WTC11 (cell line): ENCODE data around the gene TNIK. TPM values are rescaled to one million over a fixed set of nuclear protein-coding genes. Genes with fewer than 3 reads are reported as not detected.

Experiments used
- ATAC-seq: fragments of 200-7000 bp; cut with Tn5 transposase; 2 replicates; pipeline ENCODE4 v1.10.0; 2021; ENCODE audit warnings: mild to moderate bottlenecking, moderate library complexity
- CTCF ChIA-PET: fragments of 300-600 bp; sonication (Branson Sonifier 250); formaldehyde crosslinking; loops from one replicate; lab custom pipeline; 2021; ENCODE audit warnings: antibody characterized with exemption; lab: Charles Lee
- POLR2A ChIA-PET: fragments of 350-600 bp; sonication (Branson Sonifier 250); formaldehyde crosslinking; loops from one replicate; lab custom pipeline; 2021; ENCODE audit warnings: antibody characterized with exemption; lab: Charles Lee
- DNase-seq: peaks from one replicate; pipeline ENCODE4 v3.0.0; 2021; ENCODE audit warnings: low spot score
- H3K27ac Mint-ChIP-seq: 2 replicates; pipeline ENCODE4 v1.8.0; 2021; ENCODE audit warnings: mixed read lengths
- H3K27me3 Mint-ChIP-seq: 2 replicates; pipeline ENCODE4 v1.8.0; 2021; ENCODE audit warnings: low read depth, mild to moderate bottlenecking, moderate library complexity, mixed read lengths
- H3K36me3 Mint-ChIP-seq: 2 replicates; pipeline ENCODE4 v1.8.0; 2021; ENCODE audit warnings: mixed read lengths
- H3K4me1 Mint-ChIP-seq: 2 replicates; pipeline ENCODE4 v1.8.0; 2022; ENCODE audit warnings: mixed read lengths
- H3K4me3 Mint-ChIP-seq: 2 replicates; pipeline ENCODE4 v1.8.0; 2021; ENCODE audit warnings: mild to moderate bottlenecking, moderate library complexity, mixed read lengths
- H3K9me3 Mint-ChIP-seq: 2 replicates; pipeline ENCODE4 v1.8.0; 2021; ENCODE audit warnings: mixed read lengths
- AR ChIP-seq: fragments of 250-450 bp; sonication (Bioruptor Pico); IDR thresholded peaks from 2 replicates; pipeline ENCODE4 v1.9.0; 2021; ENCODE audit warnings: mild to moderate bottlenecking
- ATF3 ChIP-seq: sonication (generic); formaldehyde crosslinking; conservative IDR thresholded peaks from 2 replicates; pipeline ENCODE4 v1.8.1; 2022; ENCODE audit warnings: mild to moderate bottlenecking, missing genetic modification reagents
- ATF6 ChIP-seq: sonication (generic); formaldehyde crosslinking; IDR thresholded peaks from 2 replicates; pipeline ENCODE4 v1.8.1; 2023; ENCODE audit warnings: mild to moderate bottlenecking, missing genetic modification reagents
- CTCF ChIP-seq: fragments of 200-600 bp; IDR thresholded peaks from 2 replicates; pipeline ENCODE4 v1.8.0; 2022; ENCODE audit warnings: antibody characterized with exemption
- E2F1 ChIP-seq: sonication (generic); formaldehyde crosslinking; IDR thresholded peaks from 2 replicates; pipeline ENCODE4 v1.8.0; 2022; ENCODE audit warnings: mild to moderate bottlenecking, missing genetic modification reagents
- ERG ChIP-seq: fragments of 250-450 bp; sonication (Bioruptor Pico); IDR thresholded peaks from 2 replicates; pipeline ENCODE4 v1.8.0; 2021; ENCODE audit warnings: mild to moderate bottlenecking
- FOXJ3 ChIP-seq: sonication (generic); formaldehyde crosslinking; IDR thresholded peaks from 2 replicates; pipeline ENCODE4 v1.9.0; 2021; ENCODE audit warnings: missing genetic modification reagents, mild to moderate bottlenecking, borderline replicate concordance
- FOXK1 ChIP-seq: sonication (generic); formaldehyde crosslinking; IDR thresholded peaks from 2 replicates; pipeline ENCODE4 v1.8.0; 2022; ENCODE audit warnings: mild to moderate bottlenecking, moderate library complexity, missing genetic modification reagents
- GRHL2 ChIP-seq: fragments of 250-450 bp; sonication (Bioruptor Pico); IDR thresholded peaks from 2 replicates; pipeline ENCODE4 v1.8.0; 2022; ENCODE audit warnings: mild to moderate bottlenecking, moderate library complexity; ENCODE audit not compliant: insufficient replicate concordance, severe bottlenecking
- HMGA2 ChIP-seq: fragments of 250-450 bp; sonication (Bioruptor Pico); IDR thresholded peaks from 2 replicates; pipeline ENCODE4 v1.4.0; 2021; ENCODE audit warnings: mild to moderate bottlenecking, moderate library complexity
- MAX ChIP-seq: sonication (generic); formaldehyde crosslinking; IDR thresholded peaks from 2 replicates; pipeline ENCODE4 v1.8.0; 2022; ENCODE audit warnings: mild to moderate bottlenecking, missing genetic modification reagents
- MLX ChIP-seq: sonication (generic); formaldehyde crosslinking; IDR thresholded peaks from 2 replicates; pipeline ENCODE4 v1.8.1; 2023; ENCODE audit warnings: mild to moderate bottlenecking, missing genetic modification reagents, moderate library complexity
- NFE2L1 ChIP-seq: sonication (generic); formaldehyde crosslinking; IDR thresholded peaks from 2 replicates; pipeline ENCODE4 v1.8.1; 2023; ENCODE audit warnings: missing genetic modification reagents
- OVOL2 ChIP-seq: fragments of 250-450 bp; sonication (Bioruptor Pico); IDR thresholded peaks from 2 replicates; pipeline ENCODE4 v1.9.0; 2021; ENCODE audit warnings: mild to moderate bottlenecking, borderline replicate concordance
- TCF7 ChIP-seq: sonication (generic); formaldehyde crosslinking; IDR thresholded peaks from 2 replicates; pipeline ENCODE4 v1.8.0; 2022; ENCODE audit warnings: mild to moderate bottlenecking, low read depth, missing genetic modification reagents, moderate library complexity
- ZBTB43 ChIP-seq: sonication (generic); formaldehyde crosslinking; IDR thresholded peaks from 2 replicates; pipeline ENCODE4 v1.8.1; 2023; ENCODE audit warnings: mild to moderate bottlenecking, missing genetic modification reagents
- ZNF219 ChIP-seq: sonication (generic); formaldehyde crosslinking; IDR thresholded peaks from 2 replicates; pipeline ENCODE4 v1.8.0; 2023; ENCODE audit warnings: missing genetic modification reagents, mild to moderate bottlenecking, borderline replicate concordance
- ZNF232 ChIP-seq: sonication (generic); formaldehyde crosslinking; IDR thresholded peaks from 2 replicates; pipeline ENCODE4 v1.8.0; 2022; ENCODE audit warnings: mild to moderate bottlenecking, missing genetic modification reagents
- ZNF281 ChIP-seq: sonication (generic); formaldehyde crosslinking; IDR thresholded peaks from 2 replicates; pipeline ENCODE4 v1.8.0; 2023; ENCODE audit warnings: mild to moderate bottlenecking, missing genetic modification reagents
- ZNF317 ChIP-seq: sonication (generic); formaldehyde crosslinking; IDR thresholded peaks from 2 replicates; pipeline ENCODE4 v1.8.1; 2023; ENCODE audit warnings: low read depth, mild to moderate bottlenecking, moderate library complexity, missing genetic modification reagents, borderline replicate concordance
- ZNF416 ChIP-seq: fragments of 250-450 bp; sonication (Bioruptor Pico); IDR thresholded peaks from 2 replicates; pipeline ENCODE4 v1.9.0; 2021; ENCODE audit warnings: mild to moderate bottlenecking, inconsistent platforms
- total RNA-seq: library from RNA; stranded (reverse); gene quantifications from 3 replicates; pipeline ENCODE4 v1.2.3, GENCODE V29; 2021

TNIK gene
- total RNA-seq, 1 experiment from 2014 or later, result 50.3 TPM

GRCh38 chr3:171057072-171057471 is 403.1 kb downstream of the TNIK start:
- no peak overlapping the region for H3K4me3 Mint-ChIP-seq
- ChIA-PET CTCF (no interaction called here), POLR2A (no interaction called here)
- no peak overlapping the region for H3K27ac Mint-ChIP-seq
- H3K27me3 Mint-ChIP-seq, result no peaks in the 10 kb centered on the region
- ATAC-seq (no peak; the same call in 1 of the 2 replicates), DNase-seq (no peak)
- no peak for TF ChIP-seq CTCF
- TF ChIP-seq GRHL2 (CRISPR knock-in tag), result no peak
- TF ChIP-seq FOXK1, result no peak
- no peak for TF ChIP-seq AR (CRISPR knock-in tag)
- peaks cover 8% of the 10 kb centered on the region for H3K4me1 Mint-ChIP-seq
- no peaks in the 10 kb centered on the region for H3K9me3 Mint-ChIP-seq
- no peaks in the 10 kb centered on the region for H3K36me3 Mint-ChIP-seq

GRCh38 chr3:171056528-171056927 is 403.7 kb downstream of the TNIK start:
- peaks cover 3% of the 10 kb centered on the region for H3K4me1 Mint-ChIP-seq
- H3K27me3 Mint-ChIP-seq, result no peaks in the 10 kb centered on the region
- no peak overlapping the region for H3K4me3 Mint-ChIP-seq
- CTCF ChIA-PET, result no interaction called here
- H3K36me3 Mint-ChIP-seq, result no peaks in the 10 kb centered on the region
- ATAC-seq (no peak), DNase-seq (no peak)
- no peaks in the 10 kb centered on the region for H3K9me3 Mint-ChIP-seq
- POLR2A ChIA-PET, result no interaction called here
- TF ChIP-seq HMGA2 (no peak), FOXJ3 (no peak), TCF7 (CRISPR knock-in tag) (no peak), ZNF281 (CRISPR knock-in tag) (no peak), NFE2L1 (CRISPR knock-in tag) (no peak), E2F1 (CRISPR knock-in tag) (no peak), ZBTB43 (no peak), ERG (no peak), ZNF416 (CRISPR knock-in tag) (no peak), ZNF317 (CRISPR knock-in tag) (no peak), ATF6 (CRISPR knock-in tag) (no peak), ATF3 (no peak), MAX (CRISPR knock-in tag) (no peak), OVOL2 (CRISPR knock-in tag) (no peak), MLX (no peak), ZNF232 (no peak), ZNF219 (no peak)
- no peak overlapping the region for H3K27ac Mint-ChIP-seq
